H9 (cell line): ENCODE results near the gene ABCD1. TPM values are rescaled to one million over a fixed set of nuclear protein-coding genes. Genes with fewer than 3 reads are reported as not detected.

Source experiments
- DNase-seq: peaks from one replicate; pipeline ENCODE4 v3.0.0-alpha.2; 2017
- H2AFZ ChIP-seq: one replicate; pipeline ENCODE4 v1.6.1; 2013; ENCODE audit warnings: mild to moderate bottlenecking, low read length, control low read depth, moderate library complexity
- H2AK5ac ChIP-seq: 2 replicates; pipeline ENCODE4 v1.6.1; 2013; ENCODE audit warnings: low read length, control low read depth, mixed read lengths; ENCODE audit not compliant: insufficient read length
- H2BK120ac ChIP-seq: one replicate; pipeline ENCODE4 v1.6.1; 2013; ENCODE audit warnings: low read depth, mild to moderate bottlenecking, low read length, control low read depth, inconsistent platforms; ENCODE audit not compliant: poor library complexity, severe bottlenecking
- H2BK12ac ChIP-seq: 2 replicates; pipeline ENCODE4 v1.6.1; 2013; ENCODE audit warnings: low read length, control low read depth, mixed read lengths, low read depth; ENCODE audit not compliant: insufficient read length
- H2BK15ac ChIP-seq: 2 replicates; pipeline ENCODE4 v1.6.1; 2013; ENCODE audit warnings: low read depth, low read length, control low read depth
- H2BK20ac ChIP-seq: one replicate; pipeline ENCODE4 v1.6.1; 2013; ENCODE audit warnings: low read depth, mild to moderate bottlenecking, low read length, control low read depth, inconsistent platforms; ENCODE audit not compliant: poor library complexity, severe bottlenecking
- H2BK5ac ChIP-seq: 2 replicates; pipeline ENCODE4 v1.6.1; 2013; ENCODE audit warnings: low read length, control low read depth, mixed read lengths; ENCODE audit not compliant: insufficient read length
- H3K14ac ChIP-seq: 2 replicates; pipeline ENCODE4 v1.6.1; 2013; ENCODE audit warnings: low read length, control low read depth; ENCODE audit not compliant: insufficient read depth
- H3K18ac ChIP-seq: 2 replicates; pipeline ENCODE4 v1.6.1; 2013; ENCODE audit warnings: low read depth, mild to moderate bottlenecking, mixed read lengths, low read length, control low read depth; ENCODE audit not compliant: insufficient read length
- H3K23ac ChIP-seq: 2 replicates; pipeline ENCODE4 v1.6.1; 2013; ENCODE audit warnings: low read length, control low read depth, mixed read lengths, low read depth; ENCODE audit not compliant: insufficient read length
- H3K23me2 ChIP-seq: 2 replicates; pipeline ENCODE4 v1.6.1; 2013; ENCODE audit warnings: low read depth, mild to moderate bottlenecking, mixed read lengths, low read length, control low read depth; ENCODE audit not compliant: insufficient read length, poor library complexity, severe bottlenecking
- H3K27ac ChIP-seq: 2 replicates; pipeline ENCODE4 v1.5.1; 2013; ENCODE audit warnings: low read length, control low read depth, mixed read lengths, low read depth; ENCODE audit not compliant: insufficient read length
- H3K27me3 ChIP-seq: 2 replicates; pipeline ENCODE4 v1.6.1; 2013; ENCODE audit warnings: low read length, control low read depth, inconsistent platforms; ENCODE audit not compliant: insufficient read depth
- H3K4ac ChIP-seq: 2 replicates; pipeline ENCODE4 v1.6.1; 2013; ENCODE audit warnings: low read depth, mild to moderate bottlenecking, control low read depth, inconsistent platforms, low read length, moderate library complexity
- H3K4me1 ChIP-seq: 2 replicates; pipeline ENCODE4 v1.6.1; 2013; ENCODE audit warnings: low read length, control low read depth, inconsistent platforms; ENCODE audit not compliant: insufficient read depth
- H3K4me2 ChIP-seq: 2 replicates; pipeline ENCODE4 v1.6.1; 2013; ENCODE audit warnings: low read length, control low read depth, mixed read lengths; ENCODE audit not compliant: insufficient read length, insufficient read depth
- H3K56ac ChIP-seq: 2 replicates; pipeline ENCODE4 v1.6.1; 2013; ENCODE audit warnings: low read depth, mild to moderate bottlenecking, mixed read lengths, low read length, control low read depth; ENCODE audit not compliant: insufficient read length
- H3K79me1 ChIP-seq: 2 replicates; pipeline ENCODE4 v1.6.1; 2013; ENCODE audit warnings: low read depth, mild to moderate bottlenecking, moderate library complexity, low read length, control low read depth, inconsistent platforms; ENCODE audit not compliant: insufficient read depth, poor library complexity, severe bottlenecking
- H3K79me2 ChIP-seq: 2 replicates; pipeline ENCODE4 v1.6.1; 2013; ENCODE audit warnings: low read length, control low read depth, inconsistent platforms; ENCODE audit not compliant: insufficient read depth
- H3K9ac ChIP-seq: 2 replicates; pipeline ENCODE4 v1.6.1; 2013; ENCODE audit warnings: low read length, control low read depth, mixed read lengths; ENCODE audit not compliant: insufficient read length; ENCODE audit errors: extremely low read depth
- H3K9me3 ChIP-seq: one replicate; pipeline ENCODE4 v1.6.1; 2013; ENCODE audit warnings: low read depth, low read length, inconsistent platforms; ENCODE audit not compliant: control insufficient read depth
- H3T11ph ChIP-seq: one replicate; pipeline ENCODE4 v1.6.1; 2013; ENCODE audit warnings: mild to moderate bottlenecking, low read length, control low read depth, inconsistent platforms
- H4K20me1 ChIP-seq: one replicate; pipeline ENCODE4 v1.6.1; 2013; ENCODE audit not compliant: control insufficient read depth, insufficient read length, insufficient read depth
- H4K5ac ChIP-seq: 2 replicates; pipeline ENCODE4 v1.6.1; 2013; ENCODE audit warnings: low read depth, mild to moderate bottlenecking, mixed read lengths, low read length, control low read depth; ENCODE audit not compliant: insufficient read length
- H4K8ac ChIP-seq: replicated peaks from 2 replicates; pipeline ENCODE4 v1.6.1; 2013; ENCODE audit warnings: low read length, control low read depth, mixed read lengths, low read depth; ENCODE audit not compliant: insufficient read length
- H4K91ac ChIP-seq: 2 replicates; pipeline ENCODE4 v1.6.1; 2013; ENCODE audit warnings: low read depth, mild to moderate bottlenecking, moderate library complexity, mixed read lengths, low read length, control low read depth; ENCODE audit not compliant: insufficient read length
- H3K27ac Mint-ChIP-seq, 3 experiments: 2 replicates in 2 of 3; 3 replicates in 1 of 3; pipeline ENCODE4 v1.8.0; 2020 to 2021; ENCODE audit warnings: mixed read lengths in 3 of 3, mild to moderate bottlenecking in 1 of 3, moderate library complexity in 1 of 3
- H3K27me3 Mint-ChIP-seq: 2 replicates; pipeline ENCODE4 v1.8.0; 2021; ENCODE audit warnings: low read depth, mild to moderate bottlenecking, moderate library complexity, mixed read lengths
- H3K36me3 Mint-ChIP-seq, 3 experiments: 2 replicates in 2 of 3; 3 replicates in 1 of 3; pipeline ENCODE4 v1.8.0; 2020 to 2021; ENCODE audit warnings: low read depth in 3 of 3, mixed read lengths in 3 of 3; ENCODE audit not compliant: insufficient read depth in 1 of 3
- H3K4me1 Mint-ChIP-seq, 2 experiments: 2 replicates each; pipeline ENCODE4 v1.8.0; 2020; ENCODE audit warnings: mixed read lengths in 2 of 2
- H3K4me3 Mint-ChIP-seq, 2 experiments: 2 replicates in 1 of 2; 3 replicates in 1 of 2; pipeline ENCODE4 v1.8.0; 2020 to 2021; ENCODE audit warnings: mild to moderate bottlenecking in 2 of 2, mixed read lengths in 2 of 2, moderate library complexity in 1 of 2
- H3K9me3 Mint-ChIP-seq, 2 experiments: 2 replicates in 1 of 2; 3 replicates in 1 of 2; pipeline ENCODE4 v1.8.0; 2020; ENCODE audit warnings: mild to moderate bottlenecking in 2 of 2, mixed read lengths in 2 of 2, moderate library complexity in 1 of 2
- CTCF ChIP-seq: fragments of 200-600 bp; sonication (generic); conservative IDR thresholded peaks from 3 replicates; pipeline ENCODE4 v1.8.0; 2021; ENCODE audit warnings: antibody characterized with exemption, mild to moderate bottlenecking
- WGBS: extraction: QIAGEN DNeasy Blood & Tissue Kit; methylation state at CpG from one replicate; pipeline ENCODE4 v1.1.7; 2013; ENCODE audit warnings: missing lambda C conversion rate, low lambda C conversion rate, mixed read lengths; ENCODE audit not compliant: insufficient read length; ENCODE audit errors: extremely low coverage; 5-methylcytosine and 5-hydroxymethylcytosine counted together
- total RNA-seq: library from RNA; stranded (reverse); gene quantifications from 2 replicates; pipeline ENCODE4 v1.2.1, GENCODE V29; 2021

ABCD1 gene
- total RNA-seq, 1 experiment from 2014 or later: 11.1 TPM

- H3T11ph ChIP-seq: no peak overlapping the region
Measured at GRCh38 chrX:153702336-153703035, 22.2 kb upstream of the ABCD1 start.

More at GRCh38 chrX:153702336-153703035, 22.2 kb upstream of the ABCD1 start:
- no peaks in the 10 kb centered on the region for H3K4me1 ChIP-seq
- Mint-ChIP-seq H3K9me3 (peaks cover 64 to 80% of the 10 kb centered on the region in 2 experiments), H3K27ac (no peak overlapping the region), H3K4me3 (no peak overlapping the region), H3K27me3 (no peaks in the 10 kb centered on the region; the same call in 1 of the 2 replicates), H3K36me3 (peaks cover 26 to 56% (median 48%) of the 10 kb centered on the region in 3 experiments), H3K4me1 (no peaks in the 10 kb centered on the region; a peak in 1 of 4 replicates)
- no peak overlapping the region for H3K27ac ChIP-seq
- no peak overlapping the region for H3K18ac ChIP-seq
- no peak for TF ChIP-seq CTCF
- no peak overlapping the region for H3K4ac ChIP-seq
- H4K20me1 ChIP-seq: no peaks in the 10 kb centered on the region
- no peak overlapping the region for H3K56ac ChIP-seq
- no peaks in the 10 kb centered on the region for H3K9me3 ChIP-seq
- H4K8ac ChIP-seq: no peak overlapping the region
- H3K23me2 ChIP-seq: no peaks in the 10 kb centered on the region
- no CpG with 5 or more reads among the region's 23 CpGs for WGBS
- H3K23ac ChIP-seq: no peak overlapping the region
- DNase-seq: no peak
- no peak overlapping the region for H4K91ac ChIP-seq
- H2BK120ac ChIP-seq: no peak overlapping the region
- no peak overlapping the region for H2BK20ac ChIP-seq
- H3K79me2 ChIP-seq: no peaks in the 10 kb centered on the region
- no peaks in the 10 kb centered on the region for H3K79me1 ChIP-seq
- H2BK15ac ChIP-seq: no peak overlapping the region
- H4K5ac ChIP-seq: no peak overlapping the region
- no peak overlapping the region for H3K4me2 ChIP-seq
- no peak overlapping the region for H2AFZ ChIP-seq
- no peak overlapping the region for H2AK5ac ChIP-seq
- H2BK12ac ChIP-seq: no peak overlapping the region
- H2BK5ac ChIP-seq: no peak overlapping the region
- no peaks in the 10 kb centered on the region for H3K27me3 ChIP-seq
- no peak overlapping the region for H3K9ac ChIP-seq
- H3K14ac ChIP-seq: no peak overlapping the region
